ENCODE data around the gene ATXN10.

- TF ChIP-seq CTCF (IDR thresholded peaks at IDR 0.05) (no peak), POLR2A (IDR thresholded peaks at IDR 0.05) (no peak)
These were observed 87.0 kb downstream of the ATXN10 start for GRCh38 chr22:45758603-45759002.

All from esophagus squamous epithelium (tissue), 4 donors.